ENCODE results near the gene SDR42E2.
"Not testable (repeated sequence)": the region's sequence is repeated elsewhere in the genome, so short reads cannot be mapped to it uniquely, and the experiment has no call there.

Gene SDR42E2

DNA sequence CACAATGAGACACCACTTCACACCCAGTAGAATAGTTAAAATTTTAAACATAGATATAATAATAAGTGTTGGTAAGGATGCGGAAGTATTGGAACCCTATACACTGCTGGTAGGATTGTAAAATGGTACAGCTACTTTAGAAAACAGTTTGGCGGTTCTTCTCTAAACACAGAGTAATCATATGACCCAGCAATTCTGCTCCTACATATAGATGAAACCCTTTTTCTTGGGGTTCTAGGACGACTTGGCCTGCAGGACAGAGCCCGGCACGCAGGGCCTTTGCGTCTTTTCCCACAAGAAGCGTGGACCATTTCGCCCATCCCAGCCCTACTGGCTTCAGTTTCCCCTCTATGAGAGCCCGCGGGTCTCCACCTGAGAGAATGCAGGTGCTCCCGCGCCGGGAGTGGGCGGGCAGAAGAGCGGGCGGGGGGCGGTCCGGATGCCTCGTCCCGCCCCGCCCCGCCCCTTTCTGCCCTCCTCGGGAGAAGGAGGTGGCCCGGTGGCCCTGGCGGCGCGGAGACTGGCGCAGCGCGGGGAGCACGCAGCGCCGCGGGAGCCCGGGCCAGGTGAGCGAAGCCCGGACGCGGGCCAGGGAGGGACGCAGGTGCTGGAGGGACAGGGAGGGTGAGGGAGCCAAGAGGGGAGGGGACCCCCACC lies at the start of gene SDR42E2:
TSS of gene SDR42E2 (plus strand) at position 508 of the 657 bp plus-strand sequence. CDS start 3,077 bp downstream, outside the sequence.
- DNase-seq = no peak

DNA sequence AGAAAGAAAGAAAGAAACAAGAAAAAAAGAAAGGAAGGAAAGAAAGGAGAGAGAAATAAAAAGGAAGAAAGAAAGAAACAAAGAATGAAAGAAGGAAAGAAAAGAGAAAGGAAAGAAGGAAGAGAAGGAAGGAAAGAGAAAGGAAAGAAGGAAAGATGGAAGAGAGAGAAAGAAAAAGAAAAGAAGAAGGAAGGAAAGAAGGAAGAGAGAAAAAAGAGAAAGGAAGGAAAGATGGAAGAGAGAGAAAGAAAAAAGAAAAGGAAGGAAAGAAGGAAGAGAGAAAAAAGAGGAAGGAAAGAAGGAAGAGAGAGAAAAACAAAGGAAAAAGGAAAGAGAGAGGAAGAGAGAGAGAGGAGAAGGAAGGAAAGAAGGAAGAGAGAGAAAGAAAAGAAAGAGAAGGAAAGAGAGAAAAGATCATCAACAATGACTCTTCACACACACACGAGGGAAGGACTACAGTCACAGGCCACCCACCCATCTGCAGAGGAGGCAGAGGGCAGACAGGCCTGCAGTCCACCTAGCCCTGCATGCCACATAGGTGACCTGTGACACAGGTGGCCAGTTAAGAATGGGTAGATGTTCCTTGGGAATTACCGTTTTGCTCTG lies 46.1 kb upstream of the SDR42E2 start:
- no peak for DNase-seq

DNA sequence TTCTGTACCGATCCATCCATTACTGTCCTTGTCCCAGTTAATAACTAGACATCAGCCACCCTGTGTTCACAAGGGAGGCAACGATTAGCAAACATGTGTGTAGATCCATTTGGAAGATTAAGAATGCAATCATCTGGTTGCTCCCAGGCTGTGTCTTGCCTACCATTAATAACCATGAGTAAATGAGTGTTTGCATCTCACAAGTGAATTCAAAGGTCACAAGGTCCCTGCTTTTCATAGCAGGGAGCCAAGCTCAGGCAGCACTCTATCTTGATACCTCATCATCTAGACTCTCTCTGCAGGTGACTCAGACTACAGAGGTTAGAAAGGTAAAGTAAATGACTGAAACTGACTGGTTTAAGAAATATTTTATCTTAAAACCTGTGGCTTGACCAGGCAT lies 44.7 kb upstream of the SDR42E2 start:
- DNase-seq = no peak

DNA sequence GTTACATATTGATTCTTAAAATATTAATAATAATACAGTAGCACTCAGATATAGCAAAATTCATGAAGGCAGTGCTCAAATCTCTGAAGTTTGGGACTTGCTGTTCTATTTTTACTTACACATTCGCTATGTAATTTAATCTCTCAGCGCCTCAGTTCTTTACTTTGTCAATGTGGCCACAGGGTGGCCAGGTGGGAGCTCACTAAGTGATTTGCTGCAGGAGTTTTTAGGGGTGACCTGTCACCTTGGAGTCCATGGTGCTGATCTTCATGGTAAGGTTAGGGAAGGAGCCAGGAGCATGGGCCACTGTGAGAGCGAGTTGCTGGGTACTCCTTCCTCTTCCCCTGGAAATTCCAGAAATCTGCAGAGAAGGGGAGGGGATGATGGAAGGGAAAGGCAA lies 41.9 kb upstream of the SDR42E2 start:
- DNase-seq = no peak

DNA sequence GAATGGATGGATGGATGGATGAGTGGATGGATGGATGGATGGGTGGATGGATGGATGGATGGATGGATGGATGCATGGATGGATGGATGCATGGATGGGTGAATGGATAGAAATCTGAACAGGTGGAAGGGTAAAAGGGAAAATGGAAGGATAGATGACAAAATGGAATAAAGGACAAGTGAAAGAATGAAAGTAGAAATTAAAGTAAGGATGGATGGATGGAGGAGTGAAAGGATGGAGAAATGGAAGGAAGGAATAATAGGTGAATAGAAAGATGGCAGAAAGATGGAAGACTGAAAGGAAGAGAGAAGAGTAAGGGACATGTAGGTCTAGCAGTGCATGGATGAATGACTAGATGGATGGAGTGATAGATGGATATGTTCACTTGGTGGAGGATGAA lies 40.1 kb upstream of the SDR42E2 start:
- DNase-seq = no peak

DNA sequence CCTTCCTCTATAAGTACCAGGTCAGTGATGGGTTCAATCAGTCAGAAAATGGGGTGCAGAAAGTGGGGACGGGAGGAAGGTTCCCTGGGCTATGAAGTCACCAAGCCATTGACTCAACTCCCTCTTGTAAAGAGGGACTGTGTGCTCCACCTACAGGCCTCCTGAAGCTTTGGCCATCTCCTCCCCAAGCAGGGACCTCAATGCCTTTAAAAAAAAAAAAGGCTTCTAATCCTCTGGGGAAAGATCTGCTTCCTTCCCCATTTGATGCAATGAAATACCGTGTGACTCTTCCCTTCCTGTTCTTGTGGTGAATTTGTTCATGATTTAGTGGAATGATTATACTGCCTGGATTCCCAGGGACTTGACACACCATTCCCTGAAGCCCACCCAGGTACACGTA lies 39.2 kb upstream of the SDR42E2 start:
- no peak for DNase-seq

DNA sequence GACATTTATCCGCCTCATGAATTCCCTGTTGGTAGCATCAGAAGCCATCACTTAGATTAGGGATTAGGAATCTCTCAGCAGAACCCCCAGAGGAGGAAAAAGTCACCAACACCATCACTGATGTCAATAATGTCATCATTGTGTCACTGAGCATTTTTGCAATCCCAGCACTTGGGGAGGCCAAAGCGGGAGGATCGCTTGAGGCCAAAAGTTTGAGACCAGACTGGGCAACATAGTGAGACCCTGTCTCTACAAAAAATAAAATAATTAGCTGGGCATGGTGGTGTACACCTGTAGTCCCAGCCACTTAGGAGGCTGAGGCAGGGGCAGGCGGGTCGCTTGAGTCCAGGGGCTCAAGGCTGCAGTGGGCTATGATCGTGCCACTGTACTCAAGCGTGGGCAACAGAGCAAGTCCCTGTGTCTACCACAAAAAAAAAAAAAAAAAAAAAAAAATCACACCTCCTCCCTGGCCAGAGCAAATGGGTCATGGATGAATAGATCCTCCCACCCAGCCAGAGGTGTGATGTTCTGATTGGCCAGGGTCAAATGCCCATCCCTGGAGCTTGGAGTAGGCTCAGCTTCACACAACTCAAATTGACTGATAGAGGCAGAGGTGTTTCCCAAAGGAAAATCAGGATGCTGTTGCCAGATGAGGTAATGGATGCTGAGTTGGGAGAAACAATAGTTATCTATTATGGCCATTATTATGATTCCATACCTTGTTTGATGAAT lies 38.4 kb upstream of the SDR42E2 start:
- no peak for DNase-seq

DNA sequence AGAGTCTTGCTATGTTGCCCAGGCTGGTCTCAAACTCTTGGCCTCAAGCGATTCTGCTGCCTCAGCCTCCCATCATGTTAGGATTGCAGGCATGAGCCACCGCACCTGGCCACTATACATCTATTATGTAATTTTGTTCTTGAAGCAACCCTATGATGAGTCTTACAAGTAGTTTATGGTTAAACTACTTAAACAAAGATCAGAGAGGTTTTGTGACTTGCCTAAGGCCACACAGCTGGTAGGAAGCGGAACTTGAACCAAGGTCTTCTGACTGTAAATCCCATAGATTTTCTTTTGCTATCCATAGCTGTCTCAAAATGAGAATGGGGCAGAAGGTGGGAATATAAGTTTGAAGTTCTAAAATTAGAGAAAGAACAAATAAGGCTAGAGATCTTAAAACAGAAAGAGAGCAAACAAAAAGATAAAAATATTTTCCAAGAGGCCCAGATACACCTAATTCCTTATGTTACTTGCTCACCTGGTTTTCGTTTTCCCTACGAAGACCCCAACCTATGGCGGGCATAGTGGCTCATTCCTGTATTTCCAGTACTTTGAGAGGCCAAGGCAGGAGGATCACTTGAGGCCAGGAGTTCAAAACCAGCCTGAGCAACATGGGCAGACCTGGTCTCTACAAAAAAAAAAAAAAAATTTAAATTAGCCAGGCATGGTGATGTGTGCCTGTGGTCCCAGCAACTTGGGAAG lies 37.6 kb upstream of the SDR42E2 start:
- no peak for DNase-seq

DNA sequence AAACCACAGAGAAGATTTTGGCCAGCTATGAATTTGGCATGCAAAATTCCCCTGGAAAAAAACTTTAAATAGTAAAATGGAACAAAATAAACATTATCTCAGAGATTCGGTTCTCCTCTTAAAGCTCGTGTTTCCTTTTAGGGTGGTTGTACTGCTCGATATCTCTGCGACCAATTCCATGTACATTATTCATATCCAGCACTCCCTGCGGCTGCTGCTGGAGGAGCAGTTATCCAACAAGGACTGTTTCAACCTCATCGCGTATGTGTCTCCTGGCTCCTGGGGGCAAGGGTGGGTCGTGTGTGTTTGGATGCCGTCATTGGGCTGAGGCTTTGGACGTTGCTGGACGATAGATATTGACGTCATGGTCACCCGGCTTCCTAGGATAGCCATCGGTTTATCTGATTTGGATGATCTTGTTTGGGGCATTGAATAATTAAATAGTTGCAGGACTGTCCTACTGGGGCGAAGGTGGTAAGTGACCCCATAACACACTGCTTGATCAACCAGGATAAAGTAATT lies 36.2 kb upstream of the SDR42E2 start:
- DNase-seq = no peak

DNA sequence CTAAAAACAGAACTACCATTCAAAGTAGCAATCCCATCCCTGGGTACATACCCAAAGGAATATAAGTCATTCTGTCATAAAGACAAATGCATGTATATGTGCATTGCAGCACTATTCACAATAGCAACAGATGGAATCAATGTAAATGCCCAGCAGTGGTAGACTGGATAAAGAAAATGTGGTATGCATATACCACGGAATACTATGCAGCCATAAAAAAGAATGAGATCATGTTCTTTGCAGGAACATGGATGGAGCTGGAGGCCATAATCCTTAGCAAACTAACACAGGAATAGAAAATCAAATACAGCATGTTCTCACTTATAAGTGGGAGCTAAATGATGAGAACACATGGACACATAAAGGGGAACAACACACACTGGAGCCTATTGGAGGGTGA lies 33.8 kb upstream of the SDR42E2 start:
- not testable (repeated sequence) for DNase-seq

DNA sequence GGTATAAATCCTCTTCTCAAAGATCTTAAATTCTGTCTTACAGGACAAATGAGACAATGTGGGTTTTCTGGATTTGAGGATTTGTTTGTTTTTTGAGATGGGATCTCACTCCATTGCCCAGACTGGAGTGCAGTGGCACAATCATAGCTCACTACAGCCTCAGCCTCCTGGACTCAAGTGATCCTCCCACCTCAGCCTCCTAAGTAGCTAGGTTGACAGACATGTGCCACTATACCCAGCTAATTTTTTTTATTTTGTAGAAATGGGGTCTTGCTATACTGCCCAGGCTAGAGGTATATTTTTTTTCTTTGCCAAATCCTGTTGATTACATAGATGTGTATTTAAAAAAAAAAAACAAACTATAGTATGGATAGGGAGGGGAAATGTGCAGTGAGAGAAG lies 31.8 kb upstream of the SDR42E2 start:
- DNase-seq = no peak

DNA sequence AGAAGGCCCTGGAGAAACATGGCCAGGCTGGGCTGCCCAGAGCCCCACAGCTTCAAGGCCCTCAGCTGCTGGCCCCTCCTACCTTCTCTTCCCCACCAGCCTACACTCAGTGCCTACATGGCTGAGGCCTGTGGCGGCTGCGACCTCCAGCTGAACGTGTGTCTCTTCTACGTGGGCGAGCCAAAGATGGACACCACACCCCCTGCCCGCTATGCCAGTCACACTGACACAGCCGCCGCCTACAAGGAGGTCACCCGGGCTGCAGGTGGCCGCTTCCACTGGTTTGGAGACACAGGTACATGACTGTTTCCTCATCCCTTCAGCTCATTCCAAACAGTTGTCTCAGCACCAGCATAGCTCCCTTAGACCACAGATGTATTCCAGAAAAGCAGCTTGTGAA lies 29.5 kb upstream of the SDR42E2 start:
- DNase-seq = no peak

DNA sequence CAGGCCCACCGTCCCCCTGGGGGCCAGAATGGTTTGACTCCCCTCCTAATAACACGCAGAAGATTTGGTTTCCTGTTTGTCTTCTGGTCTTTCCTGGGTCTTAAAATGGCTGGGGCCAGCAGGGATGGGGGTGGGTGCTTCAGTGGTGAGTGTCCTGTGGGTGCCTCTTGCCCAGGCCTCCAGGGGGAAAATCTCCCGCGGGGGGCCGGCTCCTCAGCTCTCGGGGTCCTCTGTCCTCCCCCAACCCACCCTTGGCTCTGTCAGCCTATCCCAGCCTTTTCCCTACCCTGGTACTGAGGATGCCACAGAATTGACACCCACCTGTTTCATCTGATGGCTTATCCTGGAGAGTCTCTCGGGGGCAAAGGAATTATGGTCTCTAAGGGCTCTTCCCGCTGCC lies 23.8 kb upstream of the SDR42E2 start:
- no peak for DNase-seq

DNA sequence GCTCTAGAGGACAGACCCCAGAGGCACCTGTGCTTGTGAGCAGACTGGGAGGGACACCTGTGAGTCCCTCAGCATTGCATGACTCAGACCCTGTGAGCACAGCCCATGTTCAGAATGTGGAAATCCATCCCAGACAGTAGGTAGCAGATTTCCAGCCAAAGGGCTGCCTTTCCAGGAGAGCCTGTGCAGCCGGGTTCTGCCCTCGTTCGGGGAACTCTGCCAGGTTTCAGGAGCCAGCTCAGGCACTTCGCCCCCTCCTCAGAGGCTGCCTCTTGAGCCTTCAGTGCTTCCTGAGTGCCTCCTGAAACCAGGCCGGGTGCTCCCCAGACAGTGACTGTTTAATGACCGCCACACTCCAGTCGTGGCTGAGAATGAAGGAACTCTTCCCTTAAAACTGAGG lies 23.3 kb upstream of the SDR42E2 start:
- no peak for DNase-seq

DNA sequence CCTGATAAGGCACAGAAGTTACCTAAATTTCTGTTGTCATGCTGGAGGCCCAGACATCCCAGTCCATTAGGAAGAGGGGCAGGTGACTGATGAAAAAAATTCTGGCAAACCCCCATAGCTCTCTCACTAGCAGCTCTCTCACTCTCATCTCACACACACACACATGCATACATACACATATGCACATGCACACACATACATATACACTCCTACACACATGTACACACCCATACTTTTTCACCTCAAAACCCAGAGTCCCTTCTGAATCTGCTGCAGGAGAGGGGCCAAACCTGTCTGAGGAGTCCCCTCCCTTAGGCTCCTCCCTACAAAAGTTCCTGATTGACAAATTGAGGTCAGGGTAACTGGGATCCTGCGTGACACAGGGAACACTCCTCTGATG lies 22.6 kb upstream of the SDR42E2 start:
- no peak for DNase-seq

DNA sequence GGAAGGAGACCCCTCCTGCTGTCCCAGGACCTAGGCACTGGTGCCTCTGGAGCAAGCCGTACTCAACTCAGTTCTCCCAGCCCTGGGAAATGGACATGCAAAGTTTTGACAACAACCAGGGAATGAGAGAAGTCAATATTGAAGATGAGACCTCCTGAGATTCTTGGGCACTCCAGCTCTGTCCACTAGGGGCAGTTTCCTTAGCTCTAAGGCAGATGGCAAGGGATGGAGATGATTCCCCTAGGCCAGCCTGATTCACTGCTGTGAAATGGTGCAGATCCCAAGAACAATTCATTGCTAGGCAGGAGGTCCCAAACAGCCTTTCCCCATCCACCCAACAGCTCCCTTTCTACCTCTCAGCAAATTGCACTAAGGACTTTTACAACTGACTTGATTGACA lies 20.5 kb upstream of the SDR42E2 start:
- no peak for DNase-seq

DNA sequence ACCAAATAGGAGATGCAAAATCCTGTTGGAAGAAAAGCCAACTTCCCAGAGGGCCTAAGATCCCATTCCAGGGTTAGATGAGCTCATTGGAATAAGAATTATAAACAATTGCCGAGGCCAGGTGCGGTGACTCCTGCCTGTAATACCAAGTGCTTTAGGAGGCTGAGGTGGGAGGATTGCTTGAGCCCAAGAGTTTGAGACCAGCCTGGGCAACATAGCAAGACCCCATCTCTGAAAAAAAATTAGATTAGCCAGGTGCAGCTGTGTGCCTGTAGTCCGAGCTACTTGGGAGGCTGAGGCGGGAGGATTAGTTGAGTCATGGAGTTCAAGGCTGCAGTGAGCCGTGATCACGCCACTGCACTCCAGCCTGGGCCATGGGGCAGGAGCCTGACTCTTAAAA lies 17.8 kb upstream of the SDR42E2 start:
- no peak for DNase-seq

DNA sequence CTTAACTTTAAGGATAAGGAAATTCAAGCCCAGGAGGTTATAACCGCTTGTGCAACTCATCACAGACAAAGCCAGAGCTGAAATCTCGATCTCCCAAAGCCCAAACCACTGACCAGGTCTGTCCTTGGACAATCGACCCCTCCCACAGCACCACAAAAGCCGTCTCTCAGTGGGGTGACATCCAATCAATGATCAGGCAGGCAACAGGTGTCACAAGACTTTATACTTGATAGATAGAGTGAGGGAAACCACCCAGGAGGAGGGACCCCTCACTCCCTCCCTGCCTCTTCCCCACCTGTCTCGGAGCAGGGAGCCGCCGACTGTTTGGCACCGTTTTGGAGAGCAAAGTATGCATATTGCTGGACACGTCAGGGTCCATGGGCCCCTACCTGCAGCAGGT lies 14.5 kb upstream of the SDR42E2 start:
- no peak for DNase-seq

DNA sequence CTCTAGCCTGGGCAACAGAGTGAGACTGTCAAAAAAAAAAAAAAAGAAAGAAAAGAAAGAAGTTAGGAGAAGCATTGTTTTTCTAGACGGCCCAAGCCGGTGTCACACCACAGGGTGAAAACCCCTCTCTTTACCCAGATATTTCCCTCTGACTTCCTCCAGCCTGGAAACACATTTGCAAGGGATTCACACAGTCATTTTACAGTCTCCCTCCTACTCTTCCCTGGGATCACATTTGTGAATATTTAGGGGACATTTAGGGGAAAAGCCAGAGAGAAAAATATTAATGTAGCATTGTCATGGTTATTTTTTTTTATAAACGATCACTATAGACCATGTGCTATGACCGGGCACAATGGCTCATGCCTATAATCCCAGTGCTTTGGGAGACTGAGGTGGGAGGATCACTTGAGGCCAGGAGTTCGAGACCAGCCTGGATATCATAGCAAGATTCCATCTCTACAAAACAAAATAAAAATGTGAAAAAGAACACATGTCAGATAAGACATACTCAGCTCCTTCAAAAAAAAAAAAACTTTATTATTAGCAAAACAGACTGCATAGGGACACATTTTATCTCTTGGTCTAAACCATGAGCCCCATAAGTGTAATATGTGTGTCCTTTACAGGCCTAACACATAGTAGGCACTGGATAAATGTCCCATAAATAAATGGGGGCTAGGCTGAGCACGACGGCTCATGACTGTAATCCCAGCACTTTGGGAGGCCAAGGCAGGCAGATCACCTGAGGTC lies 10.9 kb upstream of the SDR42E2 start:
- DNase-seq = no peak

DNA sequence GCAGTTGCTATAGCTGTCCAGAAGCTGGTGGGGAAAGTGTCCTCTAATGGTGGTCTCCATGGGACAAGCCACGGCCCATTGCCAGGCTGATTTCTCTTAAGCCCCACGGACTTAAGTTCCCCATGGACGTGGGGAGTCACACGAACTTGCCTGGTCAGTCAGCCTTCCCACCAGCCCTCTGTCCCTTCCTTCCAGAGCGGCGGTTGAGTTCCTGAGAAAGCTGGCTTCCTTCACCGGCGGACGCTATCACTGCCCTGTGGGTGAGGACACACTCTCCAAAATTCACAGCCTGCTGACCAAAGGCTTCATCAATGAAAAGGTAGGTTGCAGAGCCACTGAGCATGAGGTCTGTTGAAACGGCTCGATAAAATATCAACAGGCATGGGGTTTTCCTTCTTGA lies 10.0 kb upstream of the SDR42E2 start:
- no peak for DNase-seq

DNA sequence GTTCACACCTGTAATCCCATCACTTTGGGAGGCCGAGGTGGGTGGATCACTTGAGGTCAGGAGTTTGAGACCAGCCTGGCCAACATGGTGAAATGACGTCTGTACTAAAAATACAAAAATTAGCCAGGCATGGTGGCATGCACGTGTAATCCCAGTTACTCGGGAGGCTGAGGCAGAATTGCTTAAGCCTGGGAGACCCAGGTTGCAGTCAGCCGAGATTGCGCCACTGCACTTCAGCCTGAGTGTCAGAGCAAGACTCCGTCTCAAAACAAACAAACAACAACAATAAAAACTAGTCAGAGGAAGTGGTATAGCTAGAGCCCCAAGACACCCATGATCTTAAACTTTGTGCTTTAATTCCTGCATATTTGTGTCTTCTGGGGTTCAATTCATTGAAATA lies 9.2 kb upstream of the SDR42E2 start:
- not testable (repeated sequence) for DNase-seq

DNA sequence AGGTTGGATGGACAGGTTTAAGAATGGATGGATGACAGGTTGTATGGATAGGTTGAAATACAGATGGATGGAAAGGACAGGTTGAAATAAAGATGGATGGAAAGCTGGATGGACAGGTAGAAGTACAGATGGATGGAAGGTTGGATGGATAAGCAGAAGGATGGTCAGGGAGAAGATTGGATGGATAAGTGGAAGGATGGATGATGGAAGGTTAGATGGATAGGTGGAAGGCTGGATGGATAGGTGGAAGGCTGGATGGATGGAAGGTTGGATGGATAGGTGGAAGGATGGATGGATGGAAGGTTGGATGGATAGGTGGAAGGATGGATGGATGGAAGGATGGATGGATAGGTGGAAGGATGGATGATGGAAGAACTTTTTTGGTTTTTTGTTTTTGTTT lies 905 bp upstream of the SDR42E2 start:
- no peak for DNase-seq

DNA sequence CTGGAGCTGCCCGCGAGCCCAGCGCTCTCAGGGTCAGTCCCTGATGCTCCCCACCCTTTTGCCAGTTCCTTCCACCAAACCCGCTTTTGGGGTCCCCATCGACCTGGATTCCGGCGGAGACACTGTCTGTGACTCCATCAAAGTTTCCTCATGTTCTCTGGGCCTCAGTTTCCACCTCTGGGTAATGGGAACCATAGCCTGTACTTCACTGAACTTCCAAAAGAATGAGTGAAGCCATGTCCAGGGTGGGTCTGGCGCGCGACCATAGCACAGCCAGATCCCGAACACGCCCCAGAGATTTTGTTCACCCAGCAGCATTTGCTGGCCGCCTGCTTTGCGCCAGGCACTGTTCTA lies 327 bp downstream of the SDR42E2 start:
- DNase-seq = no peak
